Cardiac septum (tissue), 1 donor: ENCODE measurements around the gene AP4E1. TPM values are rescaled to one million over a fixed set of nuclear protein-coding genes. Genes with fewer than 3 reads are reported as not detected.
"Not testable (repeated sequence)": the region's sequence is repeated elsewhere in the genome, so short reads cannot be mapped to it uniquely, and the experiment has no call there.

Experiments
- DNase-seq: peaks from one replicate; pipeline ENCODE4 v3.0.0-alpha.2; 2020; ENCODE audit warnings: low spot score
- intact Hi-C: fragments of 100-400 bp; cut with DNase I; formaldehyde crosslinking; loops from one replicate; pipeline ENCODE4 v1.14.0; 2022
- total RNA-seq: library from RNA; stranded (reverse); fragmentation: NEBNext Ultra II Directional; extraction: Animal tissue kit (Norgen Biotek cat#: 25700); gene quantifications from one replicate; pipeline ENCODE4 v1.2.1, GENCODE V29; 2021
- donor health status: DM: no; HTN: no; CAD: no.

Gene AP4E1
- total RNA-seq, 1 donor from 2014 or later, result 9.9 TPM

DNA sequence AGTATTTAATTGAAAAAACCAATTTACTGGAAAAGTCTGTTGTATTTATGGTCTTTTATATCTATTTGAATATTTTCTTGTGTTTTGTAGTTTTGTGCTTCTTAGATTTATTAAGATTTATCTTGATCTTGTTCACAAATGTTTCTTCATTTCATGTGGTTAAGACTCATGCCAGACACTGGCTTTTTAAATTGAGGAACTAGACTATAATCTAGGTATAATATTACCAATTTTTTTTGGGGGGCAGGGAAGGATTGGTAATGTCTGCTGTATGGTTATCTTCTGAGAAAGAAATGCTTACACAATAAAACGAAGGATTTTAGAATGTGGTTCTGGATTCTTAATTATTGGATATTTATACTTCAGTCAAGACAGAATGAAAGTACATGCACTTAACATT is 24.9 kb downstream of the AP4E1 start:
- DNase-seq, result no peak
- intact Hi-C loops, result no loop called here

DNA sequence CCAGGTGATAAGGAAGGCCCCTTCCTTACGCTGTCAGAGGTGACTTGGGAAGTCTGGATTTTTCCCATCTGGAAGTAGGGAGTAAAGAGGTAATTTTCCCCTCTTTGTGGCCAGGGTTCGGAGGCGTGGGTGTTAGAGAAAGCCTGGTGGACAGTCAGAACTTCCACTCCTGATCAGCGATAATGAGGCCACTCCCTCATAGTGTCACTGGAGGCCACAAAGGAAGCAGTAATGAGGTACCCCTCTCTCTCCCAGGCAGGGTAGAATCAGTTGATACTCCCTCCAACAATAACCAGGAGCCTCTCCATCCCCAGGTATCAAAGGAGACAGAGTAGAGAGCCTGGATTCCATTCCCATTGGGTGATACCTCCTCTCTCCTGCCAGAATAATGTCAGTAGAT is 30.0 kb downstream of the AP4E1 start:
- intact Hi-C loops, result no loop called here
- DNase-seq, result no peak

DNA sequence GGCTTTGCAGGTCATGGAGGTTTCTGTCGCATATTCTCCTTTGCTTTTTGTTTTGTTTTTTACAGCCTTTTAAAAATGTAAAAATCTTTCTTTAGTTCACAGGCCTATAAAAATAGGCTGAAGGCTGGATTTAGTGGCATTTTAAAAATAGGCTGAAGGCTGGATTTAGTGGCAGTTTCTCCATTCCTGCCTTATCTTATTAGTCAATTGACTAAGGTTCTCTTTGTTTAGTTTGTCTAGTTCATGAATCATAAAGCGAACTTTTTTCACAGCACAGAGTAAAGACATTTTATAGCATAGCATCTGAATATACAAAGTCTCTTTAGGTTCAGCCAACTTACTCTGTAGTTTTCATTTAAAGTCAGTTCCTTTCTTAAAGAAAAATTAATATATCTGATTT is 31.4 kb downstream of the AP4E1 start:
- DNase-seq, result no peak
- intact Hi-C loops, result no loop called here

DNA sequence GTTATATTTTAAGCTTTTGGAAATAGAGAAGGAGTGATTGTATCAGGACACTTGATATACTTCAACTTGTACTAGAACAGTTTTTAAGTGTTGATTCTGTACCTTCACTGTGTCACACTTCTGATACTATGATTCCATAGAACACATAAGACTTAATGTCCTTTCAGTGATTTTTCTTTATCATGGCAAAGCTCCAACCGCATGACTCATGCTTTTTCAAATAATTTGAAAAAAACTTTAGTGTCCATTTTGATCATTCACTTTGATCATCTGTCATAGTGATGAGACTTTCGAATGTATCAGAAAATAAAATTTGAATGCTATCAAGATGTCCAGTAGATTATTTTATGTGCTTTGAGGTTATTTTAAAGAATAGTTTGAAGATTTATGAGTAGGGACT is 32.0 kb downstream of the AP4E1 start:
- intact Hi-C loops, result no loop called here
- DNase-seq, result no peak

- no peak for DNase-seq
- intact Hi-C loops, result no loop called here
These were observed 35.2 kb downstream of the AP4E1 start for GRCh38 chr15:50943638-50944037.

DNA sequence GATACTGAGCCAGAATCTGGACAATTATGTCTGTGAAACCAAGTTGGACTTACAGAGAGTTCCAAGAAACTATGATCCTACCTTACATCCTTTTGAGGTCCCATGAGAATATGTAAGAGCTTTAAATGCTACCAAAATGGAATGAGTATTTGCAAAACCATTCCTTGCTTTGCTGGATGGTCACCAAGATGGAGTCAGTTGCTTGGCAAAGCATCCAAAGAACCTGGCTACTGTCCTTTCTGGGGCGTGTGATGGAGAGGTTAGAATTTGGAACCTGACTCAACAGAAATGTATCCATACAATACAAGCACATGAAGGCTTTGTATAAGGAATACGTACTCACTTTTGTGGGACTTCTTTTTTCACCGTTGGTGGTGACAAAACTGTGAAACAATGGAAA is 36.2 kb downstream of the AP4E1 start:
- intact Hi-C loops, result no loop called here
- no peak for DNase-seq

GRCh38 chr15:50945725-50946124 is 37.2 kb downstream of the AP4E1 start:
- intact Hi-C loops, result no loop called here
- DNase-seq, result no peak

DNA sequence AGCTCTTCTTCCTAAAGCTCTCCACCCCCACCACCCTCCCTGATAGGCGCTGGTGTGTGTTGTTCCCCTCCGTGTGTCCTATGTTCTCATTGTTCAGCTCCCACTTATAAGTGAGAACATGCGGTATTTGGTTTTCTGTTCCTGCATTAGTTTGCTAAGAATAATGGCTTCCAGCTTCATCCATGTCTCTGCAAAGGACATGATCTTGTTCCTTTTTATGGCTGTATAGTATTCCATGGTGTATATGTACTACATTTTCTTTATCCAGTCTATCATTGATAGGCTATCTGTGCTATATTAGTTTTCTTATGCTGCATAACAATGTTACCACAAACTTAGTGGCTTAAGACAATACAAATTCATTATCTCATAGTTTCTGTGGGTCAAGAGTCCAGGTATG is 42.3 kb downstream of the AP4E1 start:
- DNase-seq, intact Hi-C loops: not testable (repeated sequence)

- intact Hi-C loops, result no loop called here
- no peak for DNase-seq
These were observed 44.8 kb downstream of the AP4E1 start for GRCh38 chr15:50953302-50953701.

- intact Hi-C loops, DNase-seq: not testable (repeated sequence)
These were observed 46.4 kb downstream of the AP4E1 start for GRCh38 chr15:50954837-50955236.

DNA sequence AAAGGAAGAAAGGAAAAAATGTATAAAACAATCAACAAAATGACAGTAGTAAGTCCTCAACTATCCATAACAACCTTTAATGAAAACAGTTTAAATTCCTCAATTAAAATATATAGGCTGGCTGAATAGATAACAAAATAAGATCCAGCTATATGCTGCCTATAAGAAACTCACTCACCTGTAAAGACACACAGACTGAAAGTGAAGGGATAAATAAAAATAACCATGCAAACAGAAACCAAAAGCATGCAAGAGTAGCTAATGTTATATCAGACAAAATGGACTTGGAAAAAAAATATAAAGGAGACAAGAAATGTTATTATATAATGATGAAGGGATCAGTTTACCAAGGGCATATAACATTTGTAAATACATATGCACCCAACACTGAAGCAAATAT is 51.2 kb downstream of the AP4E1 start:
- DNase-seq, result no peak
- intact Hi-C loops, result no loop called here

GRCh38 chr15:50964075-50964474 is 55.6 kb downstream of the AP4E1 start:
- DNase-seq, result no peak
- intact Hi-C loops, result no loop called here

GRCh38 chr15:50968353-50968752 is 59.9 kb downstream of the AP4E1 start:
- intact Hi-C loops, result no loop called here
- no peak for DNase-seq

DNA sequence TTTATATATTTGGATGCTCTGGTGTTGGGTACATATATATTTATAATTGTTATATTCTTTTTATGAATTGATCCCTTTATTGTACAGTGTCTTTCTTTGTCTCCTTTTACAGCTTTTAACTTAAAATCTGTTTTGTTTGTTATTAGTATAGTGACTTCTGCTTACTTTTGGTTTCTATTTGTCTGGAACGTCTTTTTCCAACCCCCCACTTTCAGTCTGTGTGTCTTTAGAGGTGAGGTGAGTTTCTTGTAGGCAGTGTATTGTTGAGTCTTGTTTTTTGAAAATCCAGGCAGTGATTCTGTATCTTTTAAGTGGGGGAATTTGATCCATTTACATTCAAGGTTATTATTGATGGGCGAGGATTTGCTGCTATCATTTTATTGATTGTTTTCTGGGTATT is 62.0 kb downstream of the AP4E1 start:
- no peak for DNase-seq
- intact Hi-C loops, result no loop called here

- intact Hi-C loops, result no loop called here
- DNase-seq, result no peak
These were observed 62.6 kb downstream of the AP4E1 start for GRCh38 chr15:50971115-50971514.

DNA sequence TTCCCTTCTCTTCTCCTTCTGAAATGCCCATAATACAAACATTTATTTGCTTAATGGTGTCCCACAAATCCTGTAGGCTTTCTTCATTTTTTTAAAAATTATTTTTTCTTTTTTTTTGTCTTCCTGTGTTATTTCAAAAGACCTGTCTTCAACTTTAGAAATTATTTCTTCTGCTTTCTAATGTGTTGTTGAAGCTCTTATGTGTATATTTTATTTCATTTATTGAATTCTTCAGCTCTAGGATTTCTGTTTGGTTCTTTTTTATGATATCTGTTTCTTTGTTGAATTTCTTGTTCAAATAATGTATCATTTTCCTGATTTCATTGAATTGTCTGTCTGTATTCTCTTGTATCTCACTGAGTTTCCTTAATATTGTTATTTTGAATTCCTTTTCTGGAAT is 63.1 kb downstream of the AP4E1 start:
- intact Hi-C loops, result no loop called here
- no peak for DNase-seq

DNA sequence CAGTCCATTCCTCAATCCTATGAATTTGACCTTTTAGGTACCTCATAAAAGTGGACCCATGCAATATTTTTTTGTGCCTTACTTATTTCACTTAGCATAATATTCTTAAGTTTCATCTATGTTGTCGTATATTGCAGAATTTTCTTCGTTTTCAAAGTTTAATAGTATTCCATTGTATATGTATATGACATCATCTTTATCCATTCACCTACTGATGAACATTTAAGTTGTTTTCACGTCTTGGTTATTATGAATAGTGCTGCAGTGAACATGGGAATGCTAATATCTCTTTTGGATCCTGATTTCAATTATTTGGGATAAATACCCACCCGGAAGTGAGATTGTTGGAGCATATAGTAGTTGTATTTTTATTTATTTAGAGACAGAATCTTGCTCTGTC is 65.1 kb downstream of the AP4E1 start:
- intact Hi-C loops, result no loop called here
- no peak for DNase-seq

GRCh38 chr15:50977162-50977561 is 68.7 kb downstream of the AP4E1 start:
- DNase-seq, result no peak
- intact Hi-C loops, result no loop called here

DNA sequence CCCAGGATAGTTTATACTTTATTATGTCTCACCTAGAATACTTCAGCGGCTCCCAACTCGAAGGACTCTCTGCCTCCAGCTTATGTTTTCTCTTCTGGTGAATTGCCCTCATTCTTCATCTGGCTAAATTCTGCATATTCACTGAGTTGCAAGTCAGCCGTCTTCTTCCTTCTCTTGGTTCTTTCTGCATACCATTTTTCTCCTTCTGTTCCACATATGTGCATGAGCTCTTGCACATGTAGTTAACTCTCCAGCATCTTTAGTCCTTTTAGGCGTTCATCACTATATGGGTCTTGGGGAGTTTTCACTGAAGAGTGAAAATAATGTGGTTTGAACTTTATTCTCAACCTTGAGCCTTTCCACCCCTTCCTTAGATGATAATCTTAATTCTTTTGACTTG is 70.1 kb downstream of the AP4E1 start:
- intact Hi-C loops, result no loop called here
- no peak for DNase-seq

DNA sequence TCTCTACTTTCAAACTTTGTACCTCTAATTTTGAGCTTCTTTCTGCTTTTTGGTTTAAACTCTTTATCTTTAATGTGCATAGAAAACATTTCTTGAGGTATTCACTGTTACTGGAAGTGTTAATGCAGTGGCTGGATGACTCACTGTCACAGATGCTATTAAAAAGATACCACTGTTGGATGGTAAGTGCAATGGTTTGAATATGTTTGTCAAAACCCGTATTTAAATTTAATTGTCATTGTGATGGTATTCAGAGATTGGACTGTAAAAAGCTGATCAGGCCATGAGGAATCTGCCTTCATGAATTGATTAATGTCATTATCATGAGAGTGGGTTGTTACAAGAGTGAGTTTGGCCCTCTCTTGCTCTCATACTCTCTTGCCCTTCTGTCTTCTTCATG is 70.6 kb downstream of the AP4E1 start:
- intact Hi-C loops, result no loop called here
- DNase-seq, result no peak

DNA sequence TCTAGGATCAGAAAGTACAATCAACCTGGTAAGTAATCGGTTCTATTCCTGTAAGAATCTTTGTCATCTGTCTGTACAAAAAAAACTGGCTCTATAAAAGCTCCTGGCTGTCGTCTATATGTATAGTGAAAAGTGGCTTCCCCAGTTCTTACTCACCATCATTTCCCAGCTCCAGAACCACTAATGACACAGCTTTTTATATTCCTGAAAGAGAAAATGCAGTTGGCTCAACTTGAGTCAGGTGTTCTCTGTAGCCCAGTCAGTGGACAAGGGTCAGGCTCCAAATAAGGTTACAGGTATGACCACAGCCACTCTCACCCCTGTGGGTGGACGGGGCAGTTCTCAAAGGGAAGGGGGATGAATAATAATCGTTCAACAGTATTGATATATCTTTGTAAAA is 85.1 kb downstream of the AP4E1 start:
- intact Hi-C loops, result no loop called here
- no peak for DNase-seq

- intact Hi-C loops, result no loop called here
- no peak for DNase-seq
These were observed 88.2 kb downstream of the AP4E1 start for GRCh38 chr15:50996641-50997040.
